GM18508 (cell line): ENCODE data around the gene HOXB13.

Experiments
- ATAC-seq: cut with Tn5 transposase; IDR thresholded peaks from one replicate; pipeline ENCODE4 v1.9.1; 2021; ENCODE audit warnings: moderate number of reproducible peaks; ENCODE audit not compliant: insufficient read depth, unreplicated experiment

The HOXB13 gene

DNA sequence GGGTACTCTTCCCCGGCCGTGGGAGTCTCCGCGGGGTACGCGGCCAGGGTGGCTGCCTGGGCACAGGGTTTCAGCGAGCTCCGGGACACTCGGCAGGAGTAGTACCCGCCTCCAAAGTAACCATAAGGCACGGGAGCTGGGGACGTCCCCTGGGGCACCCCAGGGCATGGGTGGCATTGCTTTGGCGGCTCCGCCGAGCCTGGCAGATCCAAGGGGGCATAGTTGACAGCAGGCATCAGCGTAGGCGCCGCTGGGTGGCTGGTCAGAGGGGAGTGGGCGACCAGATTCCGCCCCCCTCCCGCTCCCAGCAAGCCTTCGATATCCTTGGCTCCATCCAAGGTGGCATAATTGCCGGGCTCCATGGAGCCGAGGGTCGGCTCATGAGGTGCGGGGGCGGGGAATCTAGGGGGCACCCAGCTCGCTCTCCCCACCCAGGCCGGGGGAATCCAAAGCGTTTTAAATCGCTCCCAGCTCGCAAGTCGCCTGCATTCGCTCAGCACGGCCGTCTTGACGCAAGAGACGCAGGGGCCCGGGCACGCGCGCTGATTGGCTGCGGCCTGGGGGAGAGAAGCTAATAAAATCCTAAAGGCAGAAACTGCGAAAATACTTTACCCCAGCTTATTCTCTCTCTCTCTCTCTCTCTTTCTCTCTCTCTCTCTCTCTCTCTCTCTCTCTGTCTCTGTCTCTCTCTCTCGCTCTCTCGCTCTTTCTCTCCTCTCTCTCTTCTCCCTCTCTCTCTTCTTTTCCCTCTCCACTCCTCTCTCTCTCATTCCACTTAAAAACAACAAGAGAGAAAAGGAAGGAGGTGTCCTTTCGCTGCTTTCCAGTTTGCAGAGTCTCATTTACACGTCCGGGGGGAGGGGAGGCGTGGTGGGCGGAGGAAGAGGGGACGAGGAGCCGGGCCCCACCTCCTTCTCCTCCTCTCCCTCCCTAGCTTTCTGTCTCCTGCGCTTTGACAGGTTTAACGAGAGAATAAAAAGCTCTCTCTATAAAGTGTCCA lies at the start of gene HOXB13:
Gene HOXB13 (minus strand): TSS at position 519 of the 1,000 bp plus-strand sequence. CDS start 157 bp downstream, at position 362.
- ATAC-seq: no peak

- no peak for ATAC-seq
Observed at GRCh38 chr17:48776602-48777001, 48.1 kb upstream of the HOXB13 start.

- ATAC-seq: no peak
Observed at GRCh38 chr17:48773245-48773644, 44.7 kb upstream of the HOXB13 start.

DNA sequence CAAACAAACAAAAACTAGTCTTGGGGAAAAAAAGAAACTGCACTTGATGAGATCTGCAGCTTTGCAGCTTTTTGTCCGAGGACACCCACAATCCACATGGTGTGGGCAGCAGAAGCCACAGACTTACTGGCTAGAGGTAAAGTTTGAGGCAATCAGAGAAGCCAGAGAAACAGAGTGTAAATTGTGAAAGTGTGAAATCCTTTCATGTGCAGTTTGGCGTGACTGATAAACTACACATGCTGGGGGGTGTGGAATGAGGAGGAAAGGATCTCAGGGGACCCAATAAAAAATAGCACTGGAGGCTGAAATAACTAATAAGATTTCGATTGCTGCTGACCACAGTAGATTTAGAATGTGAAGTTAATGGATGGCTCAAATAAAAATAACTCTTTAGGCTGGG lies 42.4 kb upstream of the HOXB13 start:
- no peak for ATAC-seq

DNA sequence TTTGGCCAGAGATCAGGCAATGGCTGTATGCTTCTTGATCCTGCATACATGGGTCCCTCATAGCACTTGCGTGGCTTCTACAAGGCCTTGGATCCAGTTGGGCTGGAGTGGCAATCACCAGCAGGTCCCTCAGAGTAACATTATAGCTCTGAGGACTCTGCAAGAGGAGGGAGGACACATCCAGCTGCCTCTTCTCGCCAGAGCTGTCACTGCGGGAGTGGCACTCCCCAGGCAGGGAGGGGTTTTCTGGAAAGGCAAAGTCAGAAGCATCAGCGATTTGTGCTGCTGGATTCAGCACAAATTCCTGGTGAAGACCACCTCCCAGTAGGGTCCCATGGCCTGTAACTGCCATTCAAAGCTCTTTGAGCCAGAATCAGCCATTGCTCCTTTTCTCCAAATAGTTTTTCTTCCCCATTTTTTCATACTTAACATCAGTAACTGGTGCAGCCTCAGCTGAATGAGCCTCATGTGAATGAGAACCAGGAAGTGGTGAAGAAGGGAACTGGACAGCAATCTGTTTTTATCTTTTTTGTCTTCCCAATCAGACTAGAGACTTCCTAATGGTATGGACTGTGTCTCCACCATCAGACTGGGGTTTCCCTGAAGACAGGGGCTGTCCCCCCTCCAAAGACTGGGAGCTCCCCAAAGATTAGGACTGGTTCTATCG lies 40.6 kb upstream of the HOXB13 start:
- ATAC-seq: no peak

DNA sequence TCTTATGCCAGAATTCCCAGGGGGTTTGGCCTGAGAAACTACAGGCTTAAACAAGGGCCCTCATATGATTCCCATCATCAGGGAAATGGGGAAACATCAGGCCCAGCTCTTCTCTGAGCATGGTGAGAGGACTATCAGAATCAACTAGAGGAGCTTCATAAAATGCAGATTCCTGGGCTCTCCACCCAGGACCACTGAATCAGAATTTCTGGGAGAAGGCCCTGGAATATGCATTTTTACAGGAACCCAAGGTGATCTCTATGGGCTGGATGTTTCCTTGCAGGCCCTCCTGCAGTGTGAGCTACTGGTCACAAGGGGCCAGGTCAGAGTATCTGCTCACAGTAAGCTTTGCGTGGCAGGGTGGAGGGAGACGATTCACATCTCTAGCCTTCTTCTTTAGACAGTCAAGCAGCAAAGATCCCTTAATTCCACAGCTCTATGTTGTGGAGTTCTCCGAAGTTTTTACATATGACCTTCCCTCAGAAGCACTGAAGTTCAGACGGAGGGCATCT lies 38.8 kb upstream of the HOXB13 start:
- no peak for ATAC-seq

DNA sequence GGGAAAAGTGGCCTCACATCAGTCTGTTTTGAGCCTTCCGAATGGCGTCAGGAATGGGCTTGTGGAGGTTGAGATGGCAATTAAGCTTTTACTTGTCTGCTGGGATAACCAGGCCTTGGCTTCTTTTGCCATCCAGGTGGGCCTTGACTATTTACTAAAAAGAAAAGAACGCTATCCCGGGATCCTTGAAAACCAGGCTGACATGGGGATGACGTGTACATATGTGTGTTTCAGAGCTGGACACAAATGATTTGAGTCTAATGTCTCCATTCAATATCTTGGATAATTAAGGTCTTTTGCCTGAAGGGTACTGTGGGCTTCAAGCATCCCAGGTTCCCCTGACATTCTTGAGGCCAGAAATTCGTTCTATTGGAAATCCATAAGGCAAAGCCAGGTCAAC lies 32.6 kb upstream of the HOXB13 start:
- ATAC-seq: no peak

DNA sequence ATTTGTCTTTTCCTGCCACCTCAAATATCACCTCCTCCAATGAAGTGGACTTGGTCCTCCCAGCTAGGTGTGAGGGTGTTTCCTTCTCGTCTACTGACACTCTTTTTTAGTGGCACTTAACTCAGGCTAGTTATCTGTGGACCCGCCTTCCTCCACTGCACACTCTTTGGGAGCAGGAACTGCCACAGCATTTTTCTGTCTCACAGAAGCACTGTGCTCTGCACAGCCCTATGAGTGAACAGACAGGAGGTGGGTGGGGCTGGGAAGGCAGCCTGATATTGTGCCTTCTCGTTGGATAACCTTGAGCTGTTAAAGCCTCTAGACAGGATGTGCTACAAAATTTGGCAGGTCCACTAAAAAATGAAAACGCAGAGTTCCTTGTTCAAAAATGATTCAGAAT lies 31.9 kb upstream of the HOXB13 start:
- ATAC-seq: no peak

- ATAC-seq: no peak
Observed at GRCh38 chr17:48759288-48759687, 30.7 kb upstream of the HOXB13 start.

DNA sequence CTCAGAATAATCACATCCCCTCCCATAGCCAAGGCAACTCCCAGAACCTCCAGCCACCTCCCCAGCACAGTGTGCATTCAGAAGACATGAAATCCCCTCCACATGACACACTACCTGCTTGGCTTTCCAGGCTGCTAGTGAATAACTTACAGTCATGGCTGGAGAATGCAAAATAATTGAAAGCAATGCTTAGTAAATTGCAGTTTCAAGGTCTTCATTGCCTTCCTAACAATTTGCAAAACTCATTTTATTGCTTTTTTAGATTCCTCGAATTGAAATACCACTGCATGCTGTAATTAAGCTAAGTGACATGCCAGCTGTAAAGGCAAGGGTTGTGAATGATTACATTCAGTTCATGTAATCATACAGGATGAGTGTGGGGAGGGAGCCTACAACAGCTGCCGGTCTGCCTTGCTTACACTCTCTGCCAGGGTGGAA lies 29.0 kb upstream of the HOXB13 start:
- ATAC-seq: no peak

- no peak for ATAC-seq
Observed at GRCh38 chr17:48756830-48757251, 28.3 kb upstream of the HOXB13 start.

DNA sequence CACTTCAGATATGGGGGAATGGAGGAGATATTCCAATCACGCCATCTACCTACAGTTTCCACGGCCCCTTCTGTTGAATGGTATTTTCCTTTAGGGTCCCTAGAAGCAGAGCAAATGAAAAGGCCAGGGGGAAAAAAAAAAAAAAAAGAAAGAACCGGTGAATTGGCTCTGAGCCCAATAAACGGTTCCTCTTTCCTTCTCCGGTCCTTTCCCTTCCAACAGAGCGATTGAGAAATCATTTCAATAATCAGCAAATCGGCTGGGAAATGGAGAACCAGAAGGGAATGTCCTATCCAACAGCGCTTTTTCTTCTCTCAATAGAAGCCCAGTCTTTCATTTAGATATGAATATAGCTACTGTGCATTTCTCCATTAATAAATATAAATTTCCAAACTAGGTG lies 26.8 kb upstream of the HOXB13 start:
- ATAC-seq: no peak

- no peak for ATAC-seq
Observed at GRCh38 chr17:48754500-48755261, 26.1 kb upstream of the HOXB13 start.

- ATAC-seq: no peak
Observed at GRCh38 chr17:48753794-48754499, 25.4 kb upstream of the HOXB13 start.

DNA sequence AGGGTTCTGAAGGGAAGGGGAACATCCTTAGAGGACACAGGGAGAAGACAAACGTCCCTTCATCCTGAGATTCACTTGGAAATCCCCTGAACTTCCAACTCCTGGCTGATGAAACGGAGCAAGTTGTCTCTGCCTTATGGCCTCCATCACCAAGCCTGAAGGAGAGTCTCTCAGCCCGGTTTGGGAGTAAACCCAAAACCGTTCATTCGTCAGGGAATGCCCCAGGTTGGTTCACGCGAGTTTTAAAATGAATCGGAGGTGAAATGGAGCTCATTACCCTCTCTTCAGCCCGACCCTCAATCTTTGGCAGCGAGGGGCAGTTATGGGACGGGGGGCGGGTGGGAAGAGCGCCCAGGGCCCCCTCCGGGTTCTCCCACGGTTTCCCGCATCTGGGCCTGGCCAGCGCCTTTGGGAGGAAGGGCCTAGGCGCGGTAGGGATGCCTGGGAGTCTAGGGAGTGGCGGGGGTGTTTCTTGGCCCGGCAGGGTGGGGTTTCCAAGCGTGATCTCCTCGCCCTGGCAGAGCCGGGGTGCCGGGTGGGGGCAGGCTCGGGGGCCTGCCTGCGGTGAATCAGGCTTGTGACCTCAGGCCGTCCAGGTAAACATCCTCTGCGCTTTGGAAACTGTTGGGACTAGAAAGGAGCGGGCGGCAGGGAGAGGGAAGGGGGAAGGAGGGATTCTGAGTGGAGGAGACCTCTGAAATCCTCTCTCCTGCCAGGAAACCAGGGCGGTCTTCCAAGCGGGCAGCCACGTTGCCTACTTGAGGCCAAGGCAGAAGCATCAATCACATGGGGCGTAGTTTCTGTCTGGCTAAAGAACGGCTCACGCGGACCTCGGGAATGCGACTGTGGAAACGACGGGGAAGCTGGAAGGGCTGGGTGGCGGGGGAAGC lies 24.1 kb upstream of the HOXB13 start:
- ATAC-seq: no peak

DNA sequence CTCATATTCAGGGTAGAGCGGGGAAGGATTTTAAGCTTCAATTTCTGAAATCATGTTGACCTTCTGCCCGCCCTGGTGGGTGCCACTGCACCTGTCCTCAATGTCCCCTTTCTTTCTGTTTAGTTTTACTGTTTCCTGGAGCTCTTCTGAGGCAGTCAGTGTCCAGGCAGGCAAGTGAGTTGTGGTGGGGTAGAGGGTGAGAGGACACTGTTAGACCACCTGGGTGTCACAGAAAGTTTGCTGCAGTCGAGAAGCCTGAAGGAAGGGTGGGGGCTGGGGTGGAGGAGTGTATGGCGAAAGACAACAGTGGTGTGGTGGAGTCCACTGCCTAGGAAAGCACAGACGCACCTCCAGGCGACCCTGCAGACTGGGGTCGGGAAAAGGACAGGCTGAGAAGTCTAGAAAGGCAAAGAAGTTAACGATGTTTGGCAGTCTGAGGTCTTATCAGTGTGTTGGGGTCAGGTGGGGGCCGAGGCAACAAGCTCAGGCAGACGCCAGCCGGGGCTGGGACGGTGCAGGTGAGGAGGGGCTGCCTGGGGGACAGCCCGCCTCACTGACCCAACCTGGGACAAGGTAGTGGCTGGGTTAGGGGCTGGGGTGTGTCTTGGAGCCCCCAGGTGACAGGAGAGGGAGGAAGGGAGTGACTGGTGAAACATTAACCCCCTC lies 23.3 kb upstream of the HOXB13 start:
- ATAC-seq: no peak

DNA sequence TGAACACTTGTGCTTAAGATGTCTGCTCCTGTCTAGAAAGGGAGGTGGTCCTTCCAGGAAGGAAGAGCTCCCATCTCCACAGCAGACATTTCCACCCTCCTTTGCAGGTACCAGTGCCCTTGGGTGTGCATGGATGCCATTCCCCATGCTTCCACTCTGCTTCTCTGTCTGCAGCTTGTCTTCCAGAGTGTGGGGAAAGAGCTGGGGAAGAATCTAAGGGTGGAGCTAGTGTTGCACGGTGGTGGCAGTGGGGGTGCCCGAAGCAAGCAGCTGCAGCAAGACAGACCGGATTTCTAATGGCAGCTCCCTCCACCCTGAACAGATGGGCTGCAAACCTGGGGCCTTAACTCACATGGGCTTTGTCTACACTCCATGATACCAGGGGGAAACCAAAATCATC lies 22.6 kb upstream of the HOXB13 start:
- ATAC-seq: no peak
